OCI-M2 (cell line): ENCODE measurements around the gene SPSB3.
"Not testable (repeated sequence)": the region's sequence is repeated elsewhere in the genome, so short reads cannot be mapped to it uniquely, and the experiment has no call there.

Experiments used
- DNase-seq: peaks from one replicate; lab custom pipeline; 2025; ENCODE audit not compliant: unreplicated experiment; lab: John Stamatoyannopoulos, UW

SPSB3 gene

GRCh38 chr16:1744338-1744840, 38.0 kb downstream of the SPSB3 start:
- DNase-seq = no peak

GRCh38 chr16:1743376-1744337, 38.7 kb downstream of the SPSB3 start:
- no peak for DNase-seq

GRCh38 chr16:1741553-1742165, 40.7 kb downstream of the SPSB3 start:
- no peak for DNase-seq

DNA sequence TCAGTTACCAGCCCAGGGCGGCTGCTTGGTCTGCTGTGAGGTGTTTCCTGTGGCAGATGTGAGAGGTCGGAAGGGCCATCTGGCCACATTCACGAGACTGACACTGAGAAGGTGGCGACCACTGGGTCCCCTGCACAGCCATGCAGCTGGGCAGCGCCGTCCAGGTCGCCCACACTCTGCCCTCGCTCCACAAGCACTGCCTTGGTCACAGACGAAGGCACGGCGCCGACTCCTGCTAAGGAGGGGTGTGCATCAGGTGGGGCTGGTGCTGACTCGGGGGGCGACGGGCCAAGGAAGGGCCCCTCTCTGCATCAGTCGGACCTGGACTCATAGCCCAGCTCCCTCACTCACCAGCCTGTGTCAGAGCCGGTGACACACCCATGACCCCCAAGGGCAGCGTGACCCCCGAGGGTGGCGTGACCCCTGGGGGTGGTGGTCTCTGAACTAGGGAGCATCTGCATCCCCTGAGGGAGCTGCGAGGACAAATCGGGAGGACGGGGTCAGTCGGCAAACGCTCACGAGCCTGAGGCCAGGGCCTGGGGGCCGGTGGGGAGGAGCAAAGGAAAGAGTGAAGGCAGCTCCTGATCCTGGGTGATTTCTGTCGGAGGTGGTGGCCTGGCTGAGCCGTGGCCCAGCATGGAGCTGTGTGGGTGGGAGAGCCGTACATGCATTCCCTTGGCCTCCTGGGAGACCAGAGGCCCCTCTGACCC, 41.4 kb downstream of the SPSB3 start:
- no peak for DNase-seq

GRCh38 chr16:1740234-1740633, 42.1 kb downstream of the SPSB3 start:
- DNase-seq = no peak

DNA sequence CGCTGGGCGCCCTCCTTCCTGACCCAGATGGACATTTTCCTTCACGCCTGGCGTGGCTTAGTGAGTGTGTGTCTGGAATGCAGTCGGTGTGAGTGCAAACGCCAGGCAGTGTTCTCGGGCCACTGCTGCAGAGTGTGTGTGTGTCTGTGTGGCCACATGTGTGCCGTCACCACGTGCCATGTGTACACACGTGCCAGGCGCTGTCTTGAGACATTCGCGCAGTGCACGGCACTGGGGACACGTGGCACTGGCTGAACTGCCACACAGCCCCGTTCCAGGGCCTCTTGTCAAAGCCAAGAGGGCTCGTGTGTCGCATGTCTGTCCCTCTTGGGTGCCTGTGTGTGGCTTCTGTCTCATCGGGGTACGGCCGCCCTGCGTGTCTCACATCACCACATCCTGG, 47.6 kb downstream of the SPSB3 start:
- DNase-seq = no peak

DNA sequence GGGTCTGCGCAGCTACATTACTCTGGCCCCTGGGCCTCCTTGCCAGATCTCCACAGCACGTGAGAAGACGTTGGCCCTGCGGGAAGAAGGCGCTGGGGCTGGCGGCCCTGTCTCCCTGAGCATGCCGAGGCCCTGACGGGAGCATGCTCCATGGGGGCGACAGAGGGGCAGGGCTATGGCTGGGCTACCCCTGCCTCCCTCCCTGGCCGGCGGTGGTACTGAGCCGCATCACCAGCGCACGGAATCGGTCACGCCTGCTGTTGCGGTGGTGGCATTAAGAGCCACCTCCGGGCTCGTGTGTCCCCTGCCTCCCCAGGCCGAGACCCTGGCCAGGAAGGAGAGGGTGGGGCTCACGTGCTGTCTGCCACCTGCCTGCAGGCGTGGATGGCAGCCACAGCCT, 48.2 kb downstream of the SPSB3 start:
- no peak for DNase-seq

GRCh38 chr16:1732551-1732987, 49.8 kb downstream of the SPSB3 start:
- not testable (repeated sequence) for DNase-seq

DNA sequence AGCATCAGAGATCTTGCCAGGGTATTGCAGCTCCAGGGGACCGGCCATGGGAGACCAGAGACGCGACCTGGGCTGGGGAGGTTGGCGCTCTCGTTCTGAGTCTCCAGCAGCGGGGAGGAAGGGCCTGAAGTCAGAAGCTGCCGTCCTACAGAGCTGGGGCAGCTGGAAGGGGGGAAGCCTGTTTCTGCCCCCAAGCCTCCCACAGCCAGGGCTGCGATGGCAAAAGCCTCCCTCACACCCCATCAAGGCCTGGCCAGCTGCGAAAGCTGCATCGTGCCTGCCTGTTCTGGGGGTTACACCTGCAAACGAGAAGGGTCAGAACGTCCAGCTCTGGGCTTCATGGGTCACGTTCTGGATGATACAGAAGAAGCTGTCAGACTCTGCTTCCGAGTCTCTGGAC, 50.3 kb downstream of the SPSB3 start:
- no peak for DNase-seq

DNA sequence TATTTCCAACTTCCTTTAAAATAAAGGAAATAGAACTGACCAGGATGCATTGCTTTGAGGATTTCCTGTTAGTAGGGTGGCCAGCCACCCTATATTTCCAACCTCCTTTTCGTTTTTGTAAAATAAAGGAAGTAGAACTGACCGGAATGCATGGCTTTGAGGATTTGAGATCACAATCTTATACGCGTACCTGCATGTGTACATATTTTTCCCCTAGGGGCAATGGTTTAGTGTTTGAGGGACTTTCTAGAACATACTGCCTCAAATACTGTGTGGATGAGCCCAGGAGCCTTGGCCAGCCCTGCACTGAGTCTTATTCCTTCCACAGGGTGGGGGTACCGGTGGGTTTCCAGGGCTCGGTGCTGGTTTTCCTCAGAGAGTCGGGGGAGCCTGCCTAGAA, 50.8 kb downstream of the SPSB3 start:
- DNase-seq = no peak

- DNase-seq = no peak
Observed at GRCh38 chr16:1731073-1731472, 51.3 kb downstream of the SPSB3 start.

DNA sequence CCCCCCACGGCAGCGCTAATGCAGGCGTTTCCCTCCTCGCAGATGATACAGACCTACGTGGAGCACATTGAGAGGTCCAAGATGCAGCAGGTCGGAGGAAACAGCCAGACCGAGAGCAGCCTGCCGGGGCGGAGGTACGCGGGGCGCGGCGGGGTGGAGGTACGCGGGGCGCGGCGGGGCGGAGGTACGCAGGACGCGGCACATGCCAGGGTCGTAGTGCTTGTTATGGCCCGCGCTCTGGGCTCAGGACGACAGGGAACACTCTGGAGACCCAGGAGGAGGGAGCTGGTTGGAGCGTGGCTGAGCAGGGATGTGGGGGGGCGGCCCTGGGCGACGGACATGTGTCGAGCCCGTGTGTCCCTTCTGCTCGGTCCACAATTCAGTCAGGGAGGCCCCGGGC, 52.9 kb downstream of the SPSB3 start:
- DNase-seq = no peak

DNA sequence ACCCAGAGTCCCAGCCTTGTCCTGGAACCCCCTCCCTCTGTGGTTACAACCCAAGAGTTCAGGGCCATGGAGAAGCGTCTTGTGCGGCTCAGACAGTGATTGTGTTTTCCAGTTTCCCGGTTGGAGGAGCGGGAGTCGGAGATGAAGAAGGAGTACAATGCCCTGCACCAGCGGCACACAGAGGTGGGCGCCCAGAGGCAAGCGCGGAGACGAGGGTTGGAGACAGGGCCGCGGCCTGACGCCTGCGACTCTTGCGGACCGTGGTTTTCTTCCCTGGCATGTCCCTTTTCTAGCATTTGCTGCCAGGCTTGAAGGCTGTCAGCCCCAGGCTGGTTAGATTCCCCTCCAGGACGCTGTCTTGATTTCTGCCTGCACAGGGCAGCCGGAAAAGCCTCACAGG, 53.3 kb downstream of the SPSB3 start:
- DNase-seq = no peak

DNA sequence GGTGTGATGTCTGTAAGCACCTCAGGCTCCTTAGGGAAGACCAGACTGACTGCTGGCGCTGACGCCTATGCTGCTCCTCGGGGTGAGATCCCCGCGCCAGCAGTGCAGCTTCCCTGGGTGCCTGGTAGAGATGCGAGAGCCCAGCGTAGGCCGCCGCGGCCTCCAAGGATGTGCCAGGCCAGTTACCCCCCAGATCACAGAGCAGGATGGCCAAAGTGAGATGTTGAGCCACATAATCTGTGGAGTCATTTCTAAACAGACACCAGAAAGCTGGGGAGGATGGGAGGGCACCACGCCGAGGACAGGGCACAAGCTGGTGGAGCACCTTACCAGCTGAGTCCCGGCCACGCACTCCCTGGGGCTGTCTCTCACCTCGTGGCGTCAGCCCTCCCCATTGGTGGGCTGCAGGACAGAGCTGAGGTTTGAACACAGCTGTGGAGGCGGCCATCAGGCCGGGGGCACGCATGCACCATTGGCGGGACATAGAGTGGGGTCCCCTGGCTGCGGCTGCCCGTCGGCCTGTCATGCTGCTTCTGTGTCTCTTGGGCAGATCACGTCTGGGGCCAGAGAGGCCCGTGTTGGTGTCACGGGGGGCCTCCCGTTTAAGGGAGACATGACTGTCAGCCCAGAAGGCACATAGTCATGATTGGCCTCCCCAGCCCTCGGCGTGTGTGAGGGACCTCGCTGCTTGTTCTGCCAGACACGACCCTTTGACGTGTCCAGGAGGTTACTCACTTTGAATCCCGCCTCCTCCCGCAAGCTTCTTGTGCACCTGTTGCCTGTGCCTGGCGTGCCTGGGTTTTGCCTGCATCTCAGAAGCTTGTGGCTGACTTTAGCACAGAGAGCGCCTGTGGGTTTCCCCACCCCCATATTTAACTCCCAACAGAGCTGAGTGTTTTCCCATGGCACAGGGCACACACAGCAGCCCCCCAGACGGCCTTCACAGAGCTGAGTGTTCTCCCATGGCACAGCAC, 54.4 kb downstream of the SPSB3 start:
- no peak for DNase-seq
